ENCODE data around the gene LETM1. TPM values are rescaled to one million over a fixed set of nuclear protein-coding genes. Genes with fewer than 3 reads are reported as not detected.
A peak's percentile ranks its signal among the peaks of the same experiment; 100 is the strongest.

Gene LETM1
- total and polyA plus RNA-seq, 2 donors from 2014 or later, result 20.0 to 46.4 TPM

DNA sequence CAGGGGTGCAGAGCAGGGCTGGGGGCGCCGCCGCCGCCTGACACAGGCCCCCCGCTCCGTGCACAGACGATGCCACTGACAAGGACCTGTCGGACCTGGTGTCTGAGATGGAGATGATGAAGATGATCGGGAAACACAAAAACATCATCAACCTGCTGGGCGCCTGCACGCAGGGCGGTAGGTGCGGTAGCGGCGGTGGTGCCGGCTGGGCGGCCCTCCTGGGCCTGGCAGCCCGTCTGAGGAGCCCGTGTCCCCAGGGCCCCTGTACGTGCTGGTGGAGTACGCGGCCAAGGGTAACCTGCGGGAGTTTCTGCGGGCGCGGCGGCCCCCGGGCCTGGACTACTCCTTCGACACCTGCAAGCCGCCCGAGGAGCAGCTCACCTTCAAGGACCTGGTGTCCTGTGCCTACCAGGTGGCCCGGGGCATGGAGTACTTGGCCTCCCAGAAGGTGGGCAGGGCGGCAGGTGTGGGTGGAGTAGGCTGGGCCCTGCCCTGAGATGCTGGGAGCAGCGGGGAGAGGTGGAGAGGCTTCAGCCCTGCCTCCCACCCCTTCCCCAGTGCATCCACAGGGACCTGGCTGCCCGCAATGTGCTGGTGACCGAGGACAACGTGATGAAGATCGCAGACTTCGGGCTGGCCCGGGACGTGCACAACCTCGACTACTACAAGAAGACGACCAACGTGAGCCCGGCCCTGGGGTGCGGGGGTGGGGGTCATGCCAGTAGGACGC lies 50.3 kb downstream of the LETM1 start:
- no peak overlapping the region for H3K27ac ChIP-seq (ENCODE audit: low read depth in 2 of 2, low read length in 2 of 2)
- intact Hi-C loops (cut with DNase I), result no loop called here
- DNase-seq, result peak in 1 of 5 donors; percentile 75
- H3K4me3 ChIP-seq (ENCODE audit: low read length in 3 of 3), result no peak overlapping the region
- no peaks in the 10 kb centered on the region for H3K4me1 ChIP-seq (ENCODE audit: control insufficient read depth in 2 of 3, insufficient read depth in 2 of 3, low read depth in 1 of 3, low read length in 3 of 3)
- H3K9me3 ChIP-seq (ENCODE audit: control insufficient read depth in 2 of 3, insufficient read depth in 1 of 3, low read length in 3 of 3), result no peaks in the 10 kb centered on the region
- no peaks in the 10 kb centered on the region for H3K27me3 ChIP-seq (ENCODE audit: control insufficient read depth, insufficient read depth, low read length)
- FAIRE-seq, result no peak
- H3K36me3 ChIP-seq (ENCODE audit: control insufficient read depth in 2 of 3, insufficient read depth in 3 of 3, low read length in 3 of 3), result peaks cover 0 to 2% (median 0%) of the 10 kb centered on the region in 3 donors
- H3K9ac ChIP-seq (ENCODE audit: low read length in 3 of 3), result no peak overlapping the region
- TF ChIP-seq, protein P1, sequence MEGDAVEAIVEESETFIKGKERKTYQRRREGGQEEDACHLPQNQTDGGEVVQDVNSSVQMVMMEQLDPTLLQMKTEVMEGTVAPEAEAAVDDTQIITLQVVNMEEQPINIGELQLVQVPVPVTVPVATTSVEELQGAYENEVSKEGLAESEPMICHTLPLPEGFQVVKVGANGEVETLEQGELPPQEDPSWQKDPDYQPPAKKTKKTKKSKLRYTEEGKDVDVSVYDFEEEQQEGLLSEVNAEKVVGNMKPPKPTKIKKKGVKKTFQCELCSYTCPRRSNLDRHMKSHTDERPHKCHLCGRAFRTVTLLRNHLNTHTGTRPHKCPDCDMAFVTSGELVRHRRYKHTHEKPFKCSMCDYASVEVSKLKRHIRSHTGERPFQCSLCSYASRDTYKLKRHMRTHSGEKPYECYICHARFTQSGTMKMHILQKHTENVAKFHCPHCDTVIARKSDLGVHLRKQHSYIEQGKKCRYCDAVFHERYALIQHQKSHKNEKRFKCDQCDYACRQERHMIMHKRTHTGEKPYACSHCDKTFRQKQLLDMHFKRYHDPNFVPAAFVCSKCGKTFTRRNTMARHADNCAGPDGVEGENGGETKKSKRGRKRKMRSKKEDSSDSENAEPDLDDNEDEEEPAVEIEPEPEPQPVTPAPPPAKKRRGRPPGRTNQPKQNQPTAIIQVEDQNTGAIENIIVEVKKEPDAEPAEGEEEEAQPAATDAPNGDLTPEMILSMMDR (IDR thresholded peaks at IDR 0.05; ENCODE audit: borderline replicate concordance, extremely low read depth, insufficient read depth), result no peak

DNA sequence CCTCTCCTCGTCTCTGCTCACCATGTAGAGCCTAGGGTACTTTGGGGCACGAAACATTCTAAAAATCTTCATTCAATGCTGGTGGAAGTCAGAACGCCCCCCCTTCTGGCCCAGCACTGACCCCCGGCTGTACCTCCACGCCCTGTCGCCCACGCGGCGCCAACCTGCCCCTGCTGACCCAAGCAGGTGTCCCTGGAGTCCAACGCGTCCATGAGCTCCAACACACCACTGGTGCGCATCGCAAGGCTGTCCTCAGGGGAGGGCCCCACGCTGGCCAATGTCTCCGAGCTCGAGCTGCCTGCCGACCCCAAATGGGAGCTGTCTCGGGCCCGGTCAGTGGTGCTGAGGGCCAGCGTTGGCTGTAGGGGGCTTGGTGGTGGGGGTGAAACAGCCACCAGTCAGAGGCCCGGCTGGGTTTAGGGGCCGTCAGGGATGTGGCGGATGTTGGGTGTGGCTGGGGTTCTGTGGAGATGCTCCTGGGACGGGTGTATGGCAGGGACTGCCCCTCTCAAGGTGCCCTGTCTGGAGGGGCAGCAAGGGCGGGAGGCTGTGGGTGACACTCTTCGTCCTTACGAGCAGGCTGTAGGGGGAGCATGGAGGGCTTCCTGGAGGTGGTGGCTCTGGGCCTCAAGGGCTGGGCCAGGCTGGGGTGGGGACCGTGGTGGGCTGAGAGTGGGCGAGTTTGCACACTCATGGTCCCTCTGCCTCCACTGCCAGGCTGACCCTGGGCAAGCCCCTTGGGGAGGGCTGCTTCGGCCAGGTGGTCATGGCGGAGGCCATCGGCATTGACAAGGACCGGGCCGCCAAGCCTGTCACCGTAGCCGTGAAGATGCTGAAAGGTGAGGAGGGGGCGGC lies 51.1 kb downstream of the LETM1 start:
- DNase-seq (no peak), FAIRE-seq (no peak)
- Histone ChIP-seq H3K27me3 (ENCODE audit: control insufficient read depth, insufficient read depth, low read length) (no peaks in the 10 kb centered on the region), H3K4me1 (ENCODE audit: control insufficient read depth in 2 of 3, insufficient read depth in 2 of 3, low read depth in 1 of 3, low read length in 3 of 3) (no peaks in the 10 kb centered on the region), H3K36me3 (ENCODE audit: control insufficient read depth in 2 of 3, insufficient read depth in 3 of 3, low read length in 3 of 3) (peaks cover 0 to 2% (median 0%) of the 10 kb centered on the region in 3 donors), H3K9me3 (ENCODE audit: control insufficient read depth in 2 of 3, insufficient read depth in 1 of 3, low read length in 3 of 3) (no peaks in the 10 kb centered on the region), H3K4me3 (ENCODE audit: low read length in 3 of 3) (no peak overlapping the region), H3K27ac (ENCODE audit: low read depth in 2 of 2, low read length in 2 of 2) (no peak overlapping the region), H3K9ac (ENCODE audit: low read length in 3 of 3) (no peak overlapping the region)
- intact Hi-C loops (cut with DNase I), result no loop called here
- TF ChIP-seq, protein P1 (IDR thresholded peaks at IDR 0.05; ENCODE audit: borderline replicate concordance, extremely low read depth, insufficient read depth), result no peak

DNA sequence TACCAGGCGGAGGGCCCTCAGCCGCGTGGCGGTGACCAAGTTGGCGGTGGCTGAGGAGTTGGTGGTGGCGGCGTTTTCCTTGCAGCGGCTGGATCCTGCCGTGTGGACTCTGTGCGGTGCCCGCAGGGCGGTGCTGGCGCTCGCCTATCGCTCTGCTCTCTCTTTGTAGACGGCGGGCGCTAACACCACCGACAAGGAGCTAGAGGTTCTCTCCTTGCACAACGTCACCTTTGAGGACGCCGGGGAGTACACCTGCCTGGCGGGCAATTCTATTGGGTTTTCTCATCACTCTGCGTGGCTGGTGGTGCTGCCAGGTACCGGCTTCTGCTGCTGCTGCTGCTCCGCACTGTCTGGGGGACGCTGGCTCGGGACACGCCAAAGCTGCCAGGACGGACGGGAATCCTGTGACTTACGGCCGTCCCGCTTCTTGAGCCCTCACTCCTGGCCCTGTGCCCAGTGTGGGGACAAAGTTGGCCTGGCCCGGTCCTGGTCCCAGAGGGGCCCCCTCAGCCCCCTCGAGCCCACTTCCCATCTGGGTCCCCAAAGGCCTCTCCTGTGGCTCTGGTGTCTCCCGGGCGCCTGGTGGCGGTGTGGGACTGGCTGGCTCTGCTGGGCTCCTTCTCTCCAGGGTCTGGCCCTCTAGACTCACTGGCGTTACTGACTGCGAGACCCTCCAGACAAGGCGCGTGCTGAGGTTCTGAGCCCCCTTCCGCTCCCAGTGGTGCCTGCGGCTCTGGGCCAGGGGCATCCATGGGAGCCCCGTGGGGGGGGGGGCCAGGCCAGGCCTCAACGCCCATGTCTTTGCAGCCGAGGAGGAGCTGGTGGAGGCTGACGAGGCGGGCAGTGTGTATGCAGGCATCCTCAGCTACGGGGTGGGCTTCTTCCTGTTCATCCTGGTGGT lies 52.2 kb downstream of the LETM1 start:
- H3K9ac ChIP-seq (ENCODE audit: low read length in 3 of 3), result no peak overlapping the region
- H3K9me3 ChIP-seq (ENCODE audit: control insufficient read depth in 2 of 3, insufficient read depth in 1 of 3, low read length in 3 of 3), result no peaks in the 10 kb centered on the region
- H3K27ac ChIP-seq (ENCODE audit: low read depth in 2 of 2, low read length in 2 of 2), result no peak overlapping the region
- peaks cover 0 to 2% (median 0%) of the 10 kb centered on the region in 3 donors for H3K4me1 ChIP-seq (ENCODE audit: control insufficient read depth in 2 of 3, insufficient read depth in 2 of 3, low read depth in 1 of 3, low read length in 3 of 3)
- TF ChIP-seq, protein P1 (IDR thresholded peaks at IDR 0.05; ENCODE audit: borderline replicate concordance, extremely low read depth, insufficient read depth), result no peak
- FAIRE-seq (no peak), DNase-seq (no peak)
- intact Hi-C loops (cut with DNase I), result no loop called here
- peaks cover 0 to 2% (median 0%) of the 10 kb centered on the region in 3 donors for H3K36me3 ChIP-seq (ENCODE audit: control insufficient read depth in 2 of 3, insufficient read depth in 3 of 3, low read length in 3 of 3)
- H3K27me3 ChIP-seq (ENCODE audit: control insufficient read depth, insufficient read depth, low read length), result no peaks in the 10 kb centered on the region
- H3K4me3 ChIP-seq (ENCODE audit: low read length in 3 of 3), result no peak overlapping the region

Measured in kidney (tissue), 14 donors.